HG03460 (cell line): ENCODE measurements around the gene ZNF322.

ENCODE experiments used
- ATAC-seq: cut with Tn5 transposase; IDR thresholded peaks from one replicate; pipeline ENCODE4 v1.9.1; 2021; ENCODE audit not compliant: unreplicated experiment

Gene ZNF322

GRCh38 chr6:26592649-26593048, 66.9 kb downstream of the ZNF322 start:
- no peak for ATAC-seq

- ATAC-seq = no peak
These were observed 70.6 kb downstream of the ZNF322 start for GRCh38 chr6:26588965-26589364.
